ENCODE data around the gene PRKN.
"Not testable (repeated sequence)": the region's sequence is repeated elsewhere in the genome, so short reads cannot be mapped to it uniquely, and the experiment has no call there.

PRKN gene

DNA sequence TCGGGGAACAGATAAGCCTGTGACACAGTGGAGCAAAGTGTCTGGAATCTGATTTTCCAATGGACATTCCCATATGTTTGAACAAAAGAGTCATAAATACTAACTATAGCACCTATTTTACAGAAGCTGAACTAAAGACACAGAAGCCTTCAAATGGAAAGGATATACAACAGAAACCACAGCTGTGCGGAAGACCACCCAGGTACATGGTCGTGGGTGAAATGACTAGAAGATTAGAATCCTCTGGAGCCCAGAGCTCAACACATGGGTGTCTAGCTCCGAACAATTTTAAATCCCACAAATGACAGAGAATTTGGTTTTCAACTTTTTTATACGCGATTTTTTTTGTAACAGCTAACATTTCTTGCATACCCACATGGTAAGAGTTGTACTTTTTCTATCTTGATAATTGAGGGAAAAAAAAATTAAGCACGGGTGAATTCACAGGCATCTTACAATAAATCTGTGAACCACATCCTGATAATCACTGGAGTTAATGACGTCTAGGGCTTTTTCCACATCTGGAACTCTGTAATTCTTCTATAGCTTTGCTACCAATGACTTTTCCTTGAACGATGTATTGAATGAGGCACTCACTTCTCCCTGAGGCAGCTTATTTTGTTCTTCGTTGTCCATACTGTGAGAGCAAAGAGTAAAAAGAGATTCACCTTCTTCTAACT, 1182.6 kb downstream of the PRKN start:
- DNase-seq (ENCODE audit: low read depth): peak; percentile 36

DNA sequence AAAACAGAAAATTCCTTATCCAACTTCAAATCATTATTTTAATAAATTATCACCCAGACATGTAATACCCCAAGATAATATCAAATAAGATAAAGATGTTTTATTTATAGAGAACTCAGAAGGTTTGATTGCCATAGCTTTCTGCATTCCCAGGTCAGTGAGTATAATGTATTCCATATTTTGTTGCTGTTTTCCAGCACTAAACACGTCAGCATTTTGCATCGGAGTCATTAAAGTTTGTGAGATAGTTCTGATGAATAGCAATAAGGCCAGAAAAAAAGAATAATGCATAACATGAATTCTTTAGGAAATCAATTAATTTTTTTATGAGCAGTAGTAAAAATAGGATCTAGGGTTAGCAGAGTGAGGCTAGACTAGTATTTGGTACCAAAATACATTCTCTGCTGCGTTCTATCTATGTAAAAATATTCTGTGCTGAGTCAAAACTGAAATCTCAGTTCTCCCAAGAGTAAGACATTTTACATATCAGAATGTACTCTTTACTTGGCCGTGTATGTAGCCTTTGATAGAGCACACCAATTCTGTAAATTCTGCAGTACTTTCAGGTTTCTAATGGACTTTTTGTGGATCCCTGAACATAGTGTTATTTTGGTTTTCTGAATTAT, 1183.8 kb downstream of the PRKN start:
- no peak for DNase-seq (ENCODE audit: low read depth)

DNA sequence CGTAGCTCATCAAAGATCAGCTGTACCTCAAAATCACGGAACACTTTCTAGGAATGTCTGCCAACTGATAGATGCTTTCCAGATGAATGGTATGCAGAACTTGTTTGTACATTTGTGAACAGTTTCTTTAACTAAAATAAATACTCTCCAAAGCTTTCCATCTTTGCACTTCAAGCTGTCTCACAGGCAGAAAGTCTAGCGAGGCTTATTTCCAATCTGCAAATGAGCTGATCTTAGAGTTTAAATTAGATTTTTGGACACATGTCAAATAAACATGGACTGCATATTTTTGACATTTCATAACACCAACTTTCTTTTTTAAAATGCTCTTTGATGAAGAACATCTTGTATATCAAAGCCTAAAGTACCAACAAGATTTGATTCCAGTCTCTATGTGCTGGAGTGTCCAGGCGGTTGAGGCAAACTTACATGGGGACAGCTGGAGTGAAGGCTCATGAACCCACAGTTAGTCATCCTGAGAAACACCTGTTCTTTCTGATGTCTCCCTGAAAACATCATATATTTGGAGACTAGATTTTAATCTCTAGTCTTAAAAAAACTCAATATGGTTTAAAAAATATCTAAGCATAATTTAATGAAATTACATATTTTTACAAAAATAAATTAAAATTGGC, 1185.1 kb downstream of the PRKN start:
- DNase-seq (ENCODE audit: low read depth): no peak

DNA sequence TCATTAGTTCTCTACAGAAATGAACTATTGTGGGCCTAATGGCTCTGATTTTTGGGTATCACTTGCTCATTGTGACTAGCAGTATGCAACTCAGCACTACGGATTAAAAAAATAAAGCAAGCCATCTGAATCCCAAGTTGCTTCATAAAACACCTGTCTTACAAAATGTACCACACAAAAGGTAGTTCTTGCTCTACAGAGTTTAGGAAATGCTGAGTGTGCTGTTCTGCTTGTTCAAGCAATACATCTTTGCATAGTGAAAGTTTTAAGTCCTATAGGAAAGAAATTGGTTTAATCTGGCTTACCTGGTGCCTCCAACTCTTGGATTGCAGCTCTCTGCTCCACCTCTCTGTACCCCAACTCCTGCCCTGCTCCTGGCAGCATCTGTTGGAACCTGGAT, 1187.0 kb downstream of the PRKN start:
- DNase-seq (ENCODE audit: low read depth): no peak

DNA sequence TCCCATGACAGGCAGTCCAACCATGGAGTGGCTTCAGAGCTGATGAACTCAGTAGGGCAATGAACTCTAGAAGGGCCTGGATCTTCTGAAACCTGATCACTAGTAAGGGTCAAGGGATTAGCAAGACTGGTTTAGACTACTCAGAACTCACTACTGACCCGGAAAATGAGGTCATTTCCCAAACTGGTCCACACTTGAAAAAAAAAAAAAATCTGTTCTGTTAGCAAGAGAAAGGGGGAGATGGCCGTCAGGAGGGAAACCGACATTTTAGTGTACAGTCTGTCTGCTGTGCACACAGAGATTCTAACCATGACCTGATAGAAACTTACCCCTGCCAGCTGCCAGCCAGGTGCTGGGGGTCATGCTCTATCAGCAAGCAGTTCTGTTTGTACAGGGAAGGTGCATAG, 1191.3 kb downstream of the PRKN start:
- peak; percentile 8 for DNase-seq (ENCODE audit: low read depth)

DNA sequence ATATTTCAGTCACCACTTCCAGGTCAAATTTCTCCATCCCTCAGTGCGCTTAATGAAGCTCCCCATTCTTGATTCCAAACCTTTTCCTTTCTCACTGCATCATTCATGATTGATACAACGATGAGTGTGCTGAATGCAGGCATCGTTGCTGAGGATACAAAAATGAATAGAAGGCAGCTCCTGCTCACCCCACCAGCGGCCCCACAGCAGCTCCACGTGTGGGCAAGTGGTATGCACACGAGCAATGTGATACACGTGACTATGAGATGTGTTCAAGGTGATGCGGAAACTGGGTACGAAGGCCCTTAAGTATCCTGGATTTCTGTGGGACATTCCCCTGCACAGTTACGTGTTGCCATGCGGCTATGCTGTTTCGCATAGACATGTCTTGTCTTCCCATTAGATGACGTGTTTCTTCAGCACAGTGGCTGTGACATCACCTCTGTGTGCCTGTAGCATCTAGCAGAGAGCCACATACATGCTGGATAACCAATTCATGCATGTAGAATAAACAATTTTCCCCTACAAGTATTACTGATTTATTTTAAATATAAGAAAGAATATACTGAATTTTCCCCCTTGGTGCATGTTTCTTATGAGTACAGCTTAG, 1193.2 kb downstream of the PRKN start:
- no peak for DNase-seq (ENCODE audit: low read depth)

DNA sequence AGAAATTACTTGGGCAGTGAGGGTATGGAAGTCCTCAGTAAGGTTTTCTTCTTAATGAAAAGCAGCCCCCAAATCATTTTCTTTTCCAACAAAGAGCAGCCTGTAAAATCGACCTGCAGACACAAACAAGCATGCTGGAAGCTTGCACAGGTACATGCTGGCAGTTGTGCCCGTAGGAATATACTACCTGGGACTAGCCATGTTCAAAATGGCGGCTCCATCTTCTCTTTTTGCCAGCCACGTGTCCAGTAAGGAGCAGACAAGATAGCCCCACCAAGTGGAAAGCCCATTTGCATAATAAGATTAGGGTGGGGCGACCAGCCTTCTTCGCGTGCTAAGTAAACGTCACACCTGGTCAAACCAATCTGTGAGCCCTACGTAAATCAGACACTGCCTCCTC, 1194.3 kb downstream of the PRKN start:
- no peak for DNase-seq (ENCODE audit: low read depth)

DNA sequence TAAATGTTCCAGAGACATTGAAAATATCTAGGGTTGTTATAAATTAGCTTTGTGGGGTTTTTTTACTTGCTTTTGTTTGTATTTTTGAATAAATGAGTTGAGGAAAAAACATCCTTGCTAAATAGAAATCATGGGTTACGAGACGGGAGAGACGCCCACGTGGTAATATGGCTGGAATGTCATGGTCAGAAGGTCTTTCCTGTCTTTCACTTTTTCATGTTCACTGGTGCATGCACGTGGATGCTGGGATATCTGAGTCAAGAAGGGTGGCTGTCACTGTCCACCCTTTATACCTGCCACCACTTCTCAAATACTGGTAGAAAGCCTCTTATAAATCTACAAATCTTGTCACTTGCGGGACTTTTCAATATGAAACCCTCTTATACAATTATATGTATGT, 1195.0 kb downstream of the PRKN start:
- no peak for DNase-seq (ENCODE audit: low read depth)

DNA sequence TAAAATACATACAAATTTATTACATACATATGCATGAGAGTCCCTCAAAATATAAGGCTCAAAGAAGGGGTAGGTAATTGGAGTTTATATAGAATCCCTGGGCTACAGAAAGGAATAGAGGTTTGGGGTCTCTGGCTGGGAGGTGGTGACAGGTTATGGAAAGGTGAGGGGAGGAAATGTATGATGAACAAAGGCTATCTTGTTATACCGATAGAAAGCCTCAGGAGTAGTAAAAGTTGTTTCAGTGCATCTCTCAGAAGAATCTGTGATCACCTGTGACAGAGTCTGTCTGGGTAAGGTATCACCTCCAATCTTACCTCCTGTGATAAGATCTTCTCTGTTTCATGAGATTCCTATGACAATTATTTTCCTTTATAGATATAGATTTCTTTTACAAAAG, 1200.8 kb downstream of the PRKN start:
- no peak for DNase-seq (ENCODE audit: low read depth)

DNA sequence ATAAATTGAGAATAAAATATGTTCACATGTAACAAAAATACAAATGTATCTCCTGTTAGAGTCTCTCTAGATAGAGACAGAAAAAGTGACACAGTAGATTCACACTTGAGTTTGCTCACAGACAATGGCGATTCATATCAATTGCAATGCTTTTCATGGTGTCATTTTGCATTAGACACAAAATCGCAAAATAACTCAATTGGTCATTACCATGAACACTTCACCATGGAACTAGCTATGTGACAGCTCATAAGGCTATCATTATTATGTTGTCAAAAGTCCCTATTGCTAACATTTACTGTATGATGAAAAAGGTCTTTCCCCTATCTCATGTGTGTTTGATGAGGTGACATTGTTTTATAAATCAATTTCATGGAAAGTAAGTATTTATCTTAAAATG, 1204.2 kb downstream of the PRKN start:
- no peak for DNase-seq (ENCODE audit: low read depth)

DNA sequence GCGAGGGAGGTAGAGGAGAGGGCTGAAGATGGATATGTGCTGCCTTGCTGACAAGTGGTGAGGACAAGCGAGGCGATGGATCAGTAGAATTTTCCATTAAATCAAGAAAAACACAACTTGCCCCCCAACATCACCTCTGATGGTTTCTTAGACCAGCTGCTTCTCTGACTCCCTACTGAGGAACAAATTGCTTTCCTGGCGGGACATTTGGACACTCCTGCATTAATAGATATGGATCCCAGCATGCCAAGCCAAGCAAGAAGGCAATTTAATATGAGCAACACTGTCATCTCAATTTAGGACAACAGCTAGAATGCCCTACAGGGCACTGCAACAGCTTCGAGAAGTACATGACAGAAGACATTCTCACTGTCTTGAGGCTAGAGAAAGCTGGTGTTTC, 1205.3 kb downstream of the PRKN start:
- DNase-seq (ENCODE audit: low read depth): no peak

DNA sequence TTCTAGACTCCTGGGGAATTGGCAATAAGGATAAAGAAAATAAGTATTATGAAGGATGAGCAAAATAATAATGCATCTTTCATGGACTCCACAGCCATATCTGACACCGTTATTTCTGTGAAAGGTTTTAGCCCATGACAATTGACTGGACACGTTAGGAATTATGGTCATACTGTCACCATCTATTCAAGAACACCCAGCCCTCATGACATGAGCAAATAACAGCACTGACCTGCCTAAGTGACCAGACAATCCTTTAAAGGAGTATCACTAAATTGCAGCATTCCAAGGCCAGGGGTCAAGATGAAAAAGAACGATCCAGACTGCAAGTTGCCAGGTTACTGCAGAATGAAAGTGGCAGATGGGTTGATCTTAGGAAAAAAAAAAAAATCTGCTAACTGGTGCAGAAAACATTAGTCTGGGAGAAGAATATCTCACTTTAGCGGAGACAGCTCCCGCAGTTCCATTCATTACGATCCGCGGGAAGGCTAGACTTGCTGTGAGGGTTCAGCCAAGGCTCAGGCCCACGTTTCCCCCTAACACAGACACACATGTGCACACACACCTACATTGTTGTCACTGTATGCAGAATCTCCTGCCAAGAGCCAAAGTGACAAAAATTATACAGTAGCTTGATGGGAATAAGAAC, 1216.0 kb downstream of the PRKN start:
- no peak for DNase-seq (ENCODE audit: low read depth)

DNA sequence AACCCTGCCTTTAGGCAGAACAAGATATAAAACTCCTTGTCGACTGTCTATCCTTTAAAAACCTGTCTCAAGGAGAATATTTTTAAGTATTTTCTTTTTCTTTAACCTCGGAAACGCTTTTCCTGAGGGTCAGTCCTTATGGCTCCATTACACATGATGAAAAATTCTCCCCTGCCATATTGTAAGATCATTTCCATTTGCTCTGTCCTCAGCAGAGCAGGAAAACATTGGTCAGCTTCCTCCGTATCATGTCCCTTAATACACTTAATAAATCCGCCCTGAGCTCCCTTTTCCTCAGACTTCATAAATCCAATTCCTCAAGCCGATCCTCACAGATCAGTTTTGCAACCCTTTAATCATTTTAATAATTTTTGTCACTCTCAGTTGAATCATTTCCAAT, 1219.2 kb downstream of the PRKN start:
- DNase-seq (ENCODE audit: low read depth): no peak

DNA sequence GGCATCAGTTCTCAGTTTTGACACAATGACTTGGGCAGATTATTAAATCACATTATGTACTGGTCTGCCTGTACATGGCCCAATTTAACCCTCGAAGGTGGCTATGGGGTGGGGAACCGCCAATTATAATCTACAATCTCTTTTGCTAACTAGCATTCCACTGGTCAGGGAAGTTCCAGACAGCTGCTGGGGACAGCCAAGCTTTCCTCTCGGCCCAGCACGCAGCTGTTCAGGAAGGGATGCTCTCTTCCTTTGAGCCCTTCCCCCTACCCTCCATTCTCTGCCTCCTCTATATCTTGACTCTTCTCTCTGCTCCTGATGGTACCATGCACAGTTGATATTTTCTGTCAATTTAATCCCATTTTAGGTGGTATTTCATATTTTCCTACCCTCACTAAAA, 1220.2 kb downstream of the PRKN start:
- no peak for DNase-seq (ENCODE audit: low read depth)

DNA sequence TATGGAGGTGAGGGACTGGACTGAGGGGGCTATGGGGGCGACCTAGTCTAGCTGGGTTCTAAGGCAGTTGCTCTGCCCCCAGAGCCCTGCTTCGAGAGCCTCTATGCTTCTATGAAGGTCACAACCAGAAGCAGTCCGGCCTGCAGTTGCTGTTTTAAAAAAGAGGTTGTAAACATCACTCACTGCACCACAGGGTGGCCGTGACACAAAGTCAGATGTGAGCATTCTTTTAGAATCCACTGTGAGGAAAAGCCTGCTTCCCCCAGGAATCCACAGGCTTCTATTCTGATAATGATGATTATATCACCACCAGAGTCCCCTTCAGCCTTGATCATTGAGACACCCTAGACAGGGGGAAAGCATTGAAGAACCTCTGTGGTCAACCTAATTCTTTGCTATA, 1224.0 kb downstream of the PRKN start:
- no peak for DNase-seq (ENCODE audit: low read depth)

DNA sequence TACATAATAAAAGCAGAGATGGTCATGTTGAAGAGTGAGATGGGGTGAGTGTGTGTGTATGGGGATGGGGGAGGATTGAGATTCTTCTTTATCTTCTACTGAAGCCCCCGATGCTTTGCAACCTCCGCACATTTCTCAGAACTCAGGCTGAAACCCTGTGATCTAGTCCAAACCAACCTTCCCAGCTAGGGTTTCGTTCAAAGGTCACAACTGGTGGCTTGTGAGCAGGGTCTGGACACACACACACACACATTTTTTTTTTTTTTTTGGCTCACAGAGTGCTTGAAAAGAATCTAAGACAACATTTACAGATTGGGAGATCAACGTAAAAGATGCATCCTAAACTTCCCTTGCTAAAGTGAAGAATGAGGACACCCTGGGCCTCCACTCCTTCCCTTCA, 1228.7 kb downstream of the PRKN start:
- DNase-seq (ENCODE audit: low read depth): no peak

DNA sequence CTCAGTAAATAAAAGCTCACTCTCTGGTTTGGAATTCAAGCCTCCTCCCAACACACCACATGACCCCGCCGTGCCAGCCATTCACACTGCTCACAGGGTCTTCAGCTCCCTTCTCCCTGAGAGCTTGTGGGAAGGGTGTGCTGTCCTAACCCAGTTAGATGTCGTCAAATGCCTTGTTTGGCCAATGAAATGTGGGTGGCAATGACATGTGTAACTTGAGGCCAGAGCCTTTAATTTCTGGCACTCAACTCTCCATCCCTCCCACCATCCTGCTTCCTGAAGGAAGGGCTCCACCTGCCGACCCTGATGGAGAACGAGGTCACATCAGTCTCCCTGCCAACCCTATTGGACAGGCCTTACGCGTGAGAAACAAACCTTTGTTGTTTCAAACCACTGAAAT, 1229.2 kb downstream of the PRKN start:
- DNase-seq (ENCODE audit: low read depth): peak; percentile 10

DNA sequence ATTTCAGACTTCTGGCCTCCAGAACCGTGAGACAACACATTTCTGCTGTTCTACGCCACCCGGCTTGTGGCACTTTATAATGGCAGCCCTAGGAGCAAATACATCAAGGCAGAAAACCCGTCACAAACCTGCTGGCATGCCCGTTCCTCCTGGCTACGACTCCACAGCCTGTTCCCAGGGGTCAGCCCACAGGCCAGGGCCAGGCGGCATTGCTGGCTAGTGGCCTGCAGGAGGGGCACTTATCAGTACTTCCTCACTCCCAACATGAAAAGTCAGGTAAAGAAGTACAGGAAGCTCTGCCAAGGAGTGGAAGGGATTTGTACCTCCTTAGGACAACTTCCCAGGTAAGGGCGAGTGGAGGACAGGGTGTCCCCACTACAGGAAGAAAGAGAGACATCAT, 1230.6 kb downstream of the PRKN start:
- no peak for DNase-seq (ENCODE audit: low read depth)

DNA sequence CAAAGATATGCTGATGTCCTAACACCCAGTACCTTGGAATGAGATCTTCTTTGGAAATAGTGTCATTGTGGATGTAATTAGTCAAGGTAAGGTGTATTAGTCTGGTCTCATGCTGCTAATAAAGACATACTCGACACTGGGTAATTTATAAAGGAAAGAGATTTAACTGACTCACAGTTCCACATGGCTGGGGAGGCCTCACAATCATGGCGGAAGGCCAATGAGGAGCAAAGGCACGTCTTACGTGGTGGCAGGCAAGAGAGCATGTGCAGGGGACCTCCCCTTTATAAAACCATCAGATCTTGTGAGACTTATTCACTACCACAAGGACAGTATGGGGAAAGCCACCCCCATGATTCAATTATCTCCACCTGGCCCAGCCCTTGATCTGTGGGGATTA, 1231.3 kb downstream of the PRKN start:
- DNase-seq (ENCODE audit: low read depth): not testable (repeated sequence)

DNA sequence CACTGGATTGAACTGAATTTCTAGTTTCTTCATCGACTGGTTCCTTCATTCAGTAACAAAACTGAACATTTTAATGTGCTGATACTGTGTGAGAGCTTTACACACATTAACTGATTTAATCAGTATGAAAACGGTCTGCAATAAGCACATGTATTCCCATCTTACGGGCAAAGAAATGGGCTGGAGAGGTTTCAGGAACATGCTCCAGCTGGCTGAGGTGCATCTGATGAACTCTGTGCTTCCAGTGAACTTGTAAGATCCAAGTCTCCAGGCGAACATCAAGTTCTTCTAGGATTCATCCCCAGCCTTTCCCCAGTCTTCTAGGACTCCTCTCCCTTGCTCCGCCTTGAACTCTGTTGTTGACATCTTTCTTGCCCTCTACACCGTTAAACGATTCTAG, 1233.0 kb downstream of the PRKN start:
- DNase-seq (ENCODE audit: low read depth): no peak

DNA sequence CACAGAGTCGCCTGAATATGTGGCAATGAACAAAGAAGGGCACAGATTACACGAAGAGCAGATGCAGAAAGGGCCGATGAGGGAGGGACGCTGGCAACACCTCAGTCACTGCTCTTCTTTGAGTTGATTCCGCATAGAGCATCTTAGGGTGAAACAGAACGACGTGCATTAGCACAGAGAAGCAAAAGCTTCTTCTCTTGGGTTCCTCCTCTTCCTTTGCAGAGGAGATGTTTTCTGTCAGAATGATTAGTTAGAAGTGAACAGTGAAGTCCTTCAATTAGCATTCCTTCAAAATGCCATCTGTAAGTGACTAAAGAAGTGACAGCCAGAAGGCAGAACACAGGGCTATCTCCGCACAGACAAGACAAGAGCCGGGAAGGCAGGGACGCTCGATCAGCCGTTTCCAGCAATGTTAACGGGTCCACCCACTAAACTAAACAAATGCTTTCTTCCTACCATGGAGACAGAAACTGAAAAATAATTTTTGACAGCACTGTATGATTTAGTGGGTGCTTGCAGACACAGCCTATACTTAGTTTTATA, 1233.9 kb downstream of the PRKN start:
- DNase-seq (ENCODE audit: low read depth): no peak

DNA sequence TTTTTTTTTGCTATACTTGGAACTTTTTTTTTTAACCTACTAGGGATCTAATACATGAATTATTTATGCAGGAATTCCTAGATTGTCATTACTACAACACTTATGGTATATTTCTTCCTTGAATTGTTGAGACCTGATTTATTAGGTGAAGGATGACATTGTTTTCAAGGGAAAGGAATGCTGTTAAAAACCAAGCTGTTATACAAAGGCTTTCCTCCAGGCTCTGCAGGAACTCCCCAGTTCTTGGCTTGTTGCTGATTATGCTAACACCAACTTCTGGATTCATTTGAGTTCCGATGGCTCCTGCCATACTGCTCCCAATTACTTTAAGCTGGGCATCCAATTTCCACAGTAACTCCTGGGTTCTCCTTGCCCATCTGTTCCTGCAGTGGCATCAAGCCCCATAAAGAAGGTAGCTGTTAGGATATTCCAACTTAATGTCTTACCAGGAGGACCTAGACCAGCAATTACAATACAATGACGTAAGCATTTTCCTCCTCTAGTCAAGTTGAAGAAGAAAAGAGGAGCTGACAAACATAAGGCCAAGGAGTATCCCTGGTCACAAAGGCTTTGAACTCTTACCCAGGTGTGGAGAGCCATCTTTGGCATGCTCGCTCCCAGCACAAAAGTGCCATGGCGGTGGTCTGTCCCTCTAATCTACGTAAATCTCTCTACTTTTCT, 1237.8 kb downstream of the PRKN start:
- DNase-seq (ENCODE audit: low read depth): no peak

All from iris pigment epithelial cell (primary cell).